WERI-Rb-1 (cell line): Measurements from ENCODE around the gene CFAP57.

ENCODE experiments used
- DNase-seq: peaks from one replicate; pipeline ENCODE4 v3.0.0-alpha.2; 2020
- H3K27ac ChIP-seq: fragments of 250-450 bp; sonication (Bioruptor Pico); 2 replicates; pipeline ENCODE4 v1.5.1; 2020; ENCODE audit warnings: mild to moderate bottlenecking, moderate library complexity
- H3K27me3 ChIP-seq: fragments of 250-450 bp; sonication (Bioruptor Pico); 2 replicates; pipeline ENCODE4 v1.5.1; 2021; ENCODE audit warnings: mild to moderate bottlenecking, low read depth, moderate library complexity; ENCODE audit not compliant: insufficient read depth, severe bottlenecking
- H3K36me3 ChIP-seq: fragments of 250-450 bp; sonication (Bioruptor Pico); 2 replicates; pipeline ENCODE4 v1.5.1; 2020; ENCODE audit warnings: mild to moderate bottlenecking, moderate library complexity
- H3K4me3 ChIP-seq: 2 replicates; pipeline ENCODE4 v1.5.1; 2011; ENCODE audit warnings: low read depth, mild to moderate bottlenecking, control low read depth, low read length
- H3K9me3 ChIP-seq: fragments of 250-450 bp; sonication (Bioruptor Pico); 2 replicates; pipeline ENCODE4 v1.5.1; 2021; ENCODE audit warnings: mild to moderate bottlenecking, moderate library complexity; ENCODE audit not compliant: severe bottlenecking
- TF ChIP-seq, protein P1 (sequence below): IDR thresholded peaks from 2 replicates; pipeline ENCODE4 v1.5.1; 2011; ENCODE audit warnings: low read depth, mild to moderate bottlenecking, control low read depth, inconsistent platforms, low read length

CFAP57 gene

DNA sequence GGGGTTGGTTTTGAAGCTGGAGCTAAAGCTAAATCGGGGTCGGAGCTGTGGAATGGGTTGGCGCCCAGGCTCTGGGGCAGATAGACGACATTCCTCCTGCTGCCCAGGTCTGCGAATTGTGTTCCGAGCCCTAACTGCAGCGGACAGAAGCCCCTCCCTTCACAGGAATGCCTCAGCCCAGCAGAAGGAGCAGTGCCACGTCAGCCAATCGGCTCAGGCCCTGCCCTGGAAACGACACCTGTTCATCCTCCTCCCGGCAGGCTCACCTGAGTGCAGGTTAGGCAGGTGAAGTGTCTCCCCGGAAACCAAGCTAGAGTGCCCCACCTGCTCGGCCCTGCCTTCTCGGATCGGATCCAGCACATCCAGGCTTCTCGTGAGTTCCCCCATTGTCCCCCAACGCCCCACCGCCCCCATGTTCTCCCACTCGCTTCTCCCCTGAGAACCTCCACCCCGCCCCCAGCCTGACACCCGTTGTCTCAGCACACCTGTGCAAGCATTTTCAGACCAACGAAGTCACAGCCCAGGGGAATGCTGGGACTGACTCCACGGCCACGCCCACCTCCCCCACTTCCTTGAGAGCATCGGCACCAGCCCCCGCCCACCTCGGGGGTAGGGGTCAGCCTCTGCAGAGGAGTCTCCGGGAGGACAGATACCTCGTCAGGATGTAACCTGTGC is 98.4 kb downstream of the CFAP57 start:
- Histone ChIP-seq H3K9me3 (no peaks in the 10 kb centered on the region), H3K27me3 (no peaks in the 10 kb centered on the region), H3K36me3 (no peaks in the 10 kb centered on the region), H3K4me3 (no peak overlapping the region), H3K27ac (no peak overlapping the region)
- DNase-seq = no peak
- TF ChIP-seq, protein P1, sequence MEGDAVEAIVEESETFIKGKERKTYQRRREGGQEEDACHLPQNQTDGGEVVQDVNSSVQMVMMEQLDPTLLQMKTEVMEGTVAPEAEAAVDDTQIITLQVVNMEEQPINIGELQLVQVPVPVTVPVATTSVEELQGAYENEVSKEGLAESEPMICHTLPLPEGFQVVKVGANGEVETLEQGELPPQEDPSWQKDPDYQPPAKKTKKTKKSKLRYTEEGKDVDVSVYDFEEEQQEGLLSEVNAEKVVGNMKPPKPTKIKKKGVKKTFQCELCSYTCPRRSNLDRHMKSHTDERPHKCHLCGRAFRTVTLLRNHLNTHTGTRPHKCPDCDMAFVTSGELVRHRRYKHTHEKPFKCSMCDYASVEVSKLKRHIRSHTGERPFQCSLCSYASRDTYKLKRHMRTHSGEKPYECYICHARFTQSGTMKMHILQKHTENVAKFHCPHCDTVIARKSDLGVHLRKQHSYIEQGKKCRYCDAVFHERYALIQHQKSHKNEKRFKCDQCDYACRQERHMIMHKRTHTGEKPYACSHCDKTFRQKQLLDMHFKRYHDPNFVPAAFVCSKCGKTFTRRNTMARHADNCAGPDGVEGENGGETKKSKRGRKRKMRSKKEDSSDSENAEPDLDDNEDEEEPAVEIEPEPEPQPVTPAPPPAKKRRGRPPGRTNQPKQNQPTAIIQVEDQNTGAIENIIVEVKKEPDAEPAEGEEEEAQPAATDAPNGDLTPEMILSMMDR = no peak

DNA sequence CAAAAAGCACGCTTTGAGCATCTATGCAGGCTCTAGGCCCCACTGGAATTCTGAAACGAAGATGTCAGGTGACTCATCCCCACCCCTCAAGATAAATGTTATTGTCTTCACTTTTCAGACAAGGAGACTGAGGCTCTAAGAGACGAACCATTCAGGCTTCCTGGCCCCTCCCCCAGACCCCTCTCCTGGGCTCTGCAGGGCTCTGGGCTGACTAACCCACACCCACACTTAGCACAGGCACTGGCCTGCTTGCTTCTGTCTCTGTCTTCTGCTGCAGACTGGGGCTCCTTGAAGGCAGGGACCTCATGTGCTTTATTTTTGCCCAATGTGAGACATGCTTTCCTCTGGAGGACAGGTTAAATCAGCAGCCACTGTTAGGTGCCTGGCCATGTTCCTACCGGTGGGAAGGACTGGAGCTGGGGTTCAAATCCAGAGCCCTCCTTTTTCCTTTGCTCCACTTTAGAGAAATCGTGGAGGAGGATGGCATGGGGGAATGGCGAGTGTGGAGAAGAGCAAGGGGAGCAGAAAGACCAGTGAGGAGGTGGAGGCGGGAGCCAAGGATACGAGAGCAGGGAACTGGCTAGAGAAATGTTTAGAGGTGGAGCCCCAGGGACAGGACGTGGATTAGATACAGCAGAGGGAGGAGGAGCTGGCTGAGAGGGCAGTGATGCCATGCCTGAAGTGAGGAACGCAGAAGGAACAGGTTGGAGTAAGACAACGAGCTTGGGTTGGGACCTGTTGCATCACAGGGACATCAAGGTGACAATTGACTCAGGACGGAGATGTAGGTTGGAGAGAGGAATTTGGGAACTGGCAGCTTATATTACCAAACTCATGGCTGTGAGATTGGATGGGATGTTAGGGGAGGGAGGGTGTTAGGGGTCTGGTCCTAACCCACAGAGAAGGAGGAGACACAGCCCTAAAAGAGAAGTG is 99.3 kb downstream of the CFAP57 start:
- Histone ChIP-seq H3K27ac (no peak overlapping the region), H3K27me3 (no peaks in the 10 kb centered on the region), H3K36me3 (no peaks in the 10 kb centered on the region), H3K4me3 (no peak overlapping the region), H3K9me3 (no peaks in the 10 kb centered on the region)
- DNase-seq = no peak
- TF ChIP-seq, protein P1 = no peak

DNA sequence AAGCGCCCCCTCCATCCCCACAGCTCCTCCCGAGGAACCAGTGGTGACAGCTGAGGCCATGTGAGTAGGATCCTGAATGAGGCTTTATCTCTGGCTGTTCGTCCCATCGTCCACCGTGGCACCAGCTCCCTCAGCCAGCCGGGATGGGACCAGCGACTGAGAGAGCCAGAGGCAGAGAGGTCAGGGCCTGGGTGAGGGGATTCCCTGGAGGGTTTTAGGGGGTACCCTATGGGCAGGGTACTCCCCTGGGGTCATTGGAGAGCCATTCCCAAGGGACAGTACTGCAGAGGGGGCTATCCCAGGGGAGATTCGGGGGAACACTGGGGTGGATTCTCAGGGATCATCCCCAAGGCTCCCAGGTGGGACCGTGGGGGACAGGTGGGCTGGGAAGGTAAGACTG is 100.0 kb downstream of the CFAP57 start:
- Histone ChIP-seq H3K9me3 (no peaks in the 10 kb centered on the region), H3K27ac (no peak overlapping the region), H3K4me3 (no peak overlapping the region), H3K36me3 (no peaks in the 10 kb centered on the region), H3K27me3 (no peaks in the 10 kb centered on the region)
- DNase-seq = no peak
- TF ChIP-seq, protein P1 = no peak

DNA sequence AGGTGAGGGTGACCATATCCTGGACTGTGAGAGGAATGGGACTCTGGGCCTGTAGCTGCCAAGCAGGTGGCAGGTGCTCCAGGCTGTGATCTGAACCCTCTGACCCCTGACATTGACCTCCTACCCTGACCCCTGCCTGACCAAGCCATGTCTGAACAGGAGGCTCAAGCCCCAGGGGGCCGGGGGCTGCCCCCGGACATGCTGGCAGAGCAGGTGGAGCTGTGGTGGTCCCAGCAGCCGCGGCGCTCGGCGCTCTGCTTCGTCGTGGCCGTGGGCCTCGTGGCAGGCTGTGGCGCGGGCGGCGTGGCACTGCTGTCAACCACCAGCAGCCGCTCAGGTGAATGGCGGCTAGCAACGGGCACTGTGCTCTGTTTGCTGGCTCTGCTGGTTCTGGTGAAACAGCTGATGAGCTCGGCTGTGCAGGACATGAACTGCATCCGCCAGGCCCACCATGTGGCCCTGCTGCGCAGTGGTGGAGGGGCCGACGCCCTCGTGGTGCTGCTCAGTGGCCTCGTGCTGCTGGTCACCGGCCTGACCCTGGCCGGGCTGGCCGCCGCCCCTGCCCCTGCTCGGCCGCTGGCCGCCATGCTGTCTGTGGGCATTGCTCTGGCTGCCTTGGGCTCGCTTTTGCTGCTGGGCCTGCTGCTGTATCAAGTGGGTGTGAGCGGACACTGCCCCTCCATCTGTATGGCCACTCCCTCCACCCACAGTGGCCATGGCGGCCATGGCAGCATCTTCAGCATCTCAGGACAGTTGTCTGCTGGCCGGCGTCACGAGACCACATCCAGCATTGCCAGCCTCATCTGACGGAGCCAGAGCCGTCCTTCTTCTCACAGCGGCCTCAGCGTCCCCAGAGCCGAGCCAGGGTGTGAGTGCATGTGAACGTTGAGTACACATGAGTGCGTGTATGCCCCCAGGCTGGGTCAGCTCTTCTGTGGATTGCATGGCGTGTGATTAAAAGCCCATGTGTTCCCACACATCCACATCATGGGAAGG is 100.7 kb downstream of the CFAP57 start:
- DNase-seq = no peak
- TF ChIP-seq, protein P1 = no peak
- H3K9me3 ChIP-seq = no peaks in the 10 kb centered on the region
- H3K36me3 ChIP-seq = no peaks in the 10 kb centered on the region
- H3K4me3 ChIP-seq = no peak overlapping the region
- H3K27me3 ChIP-seq = no peaks in the 10 kb centered on the region
- no peak overlapping the region for H3K27ac ChIP-seq

DNA sequence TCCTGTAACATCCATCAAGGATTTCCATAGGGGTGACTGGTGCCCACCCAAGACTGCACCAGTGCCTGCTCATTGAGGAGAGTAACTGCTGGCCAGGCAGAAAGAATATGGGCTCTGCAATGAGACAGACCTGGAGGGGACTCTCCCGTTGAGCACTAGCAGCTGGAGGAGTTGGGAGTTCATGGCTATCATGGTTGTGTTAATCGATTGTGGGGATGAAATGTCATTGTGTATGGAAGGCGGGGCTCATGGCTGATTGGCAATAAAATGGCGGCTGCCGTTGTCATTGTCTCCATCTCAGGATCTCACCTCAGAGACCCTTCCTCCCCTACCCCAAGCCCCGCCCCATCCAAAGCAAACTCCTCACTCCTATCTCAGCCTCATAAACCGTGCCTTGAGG is 101.6 kb downstream of the CFAP57 start:
- H3K36me3 ChIP-seq = no peaks in the 10 kb centered on the region
- no peak overlapping the region for H3K4me3 ChIP-seq
- TF ChIP-seq, protein P1 = no peak
- DNase-seq = no peak
- no peak overlapping the region for H3K27ac ChIP-seq
- no peaks in the 10 kb centered on the region for H3K27me3 ChIP-seq
- no peaks in the 10 kb centered on the region for H3K9me3 ChIP-seq
